ENCODE measurements around the gene CREBBP. TPM values are rescaled to one million over a fixed set of nuclear protein-coding genes. Genes with fewer than 3 reads are reported as not detected.

Gene CREBBP
- total RNA-seq, 2 donors from 2014 or later: 35.3 to 57.7 TPM

DNA sequence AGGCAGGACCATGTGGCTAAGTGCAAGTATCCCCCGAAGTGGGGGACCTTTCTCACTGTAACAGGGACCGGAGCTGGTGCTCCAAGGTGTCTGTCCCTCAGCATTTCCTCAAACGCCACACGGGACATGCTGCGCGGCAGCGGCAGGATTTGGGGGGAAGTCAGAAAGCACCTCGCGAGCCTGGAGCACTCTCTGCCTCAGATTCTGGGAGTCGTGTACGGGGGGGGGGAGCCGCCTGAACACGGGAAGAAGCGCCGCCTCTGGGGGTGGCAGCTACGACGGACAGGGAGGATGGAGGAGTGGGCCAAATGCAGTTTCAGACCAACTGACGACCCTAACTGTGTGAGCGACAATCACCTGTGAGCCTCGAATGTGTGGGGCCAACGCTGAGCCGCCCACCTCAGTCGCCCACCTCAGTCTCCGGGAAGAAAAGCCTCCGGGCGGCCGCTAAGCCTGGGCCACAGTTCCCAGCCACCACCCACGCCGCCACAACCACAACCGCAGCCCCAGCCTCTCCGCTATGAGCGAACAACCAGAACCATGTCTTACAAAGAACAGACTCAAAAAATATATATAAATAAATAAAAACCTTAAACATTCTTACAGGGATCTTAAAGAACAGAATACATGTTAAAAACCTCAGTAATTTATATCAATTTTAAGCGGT lies 154.4 kb downstream of the CREBBP start:
- Histone ChIP-seq H3K4me3 (no peak overlapping the region), H3K36me3 (replicated peaks in 1 of 2; ENCODE audit: insufficient read depth in 1 of 2, low read depth in 2 of 2) (peaks cover 13 to 32% of the 10 kb centered on the region in 2 donors), H3K27ac (no peak overlapping the region), H3K4me1 (no peaks in the 10 kb centered on the region), H3K9me3 (no peaks in the 10 kb centered on the region), H3K27me3 (no peaks in the 10 kb centered on the region)
- ATAC-seq: no peak
- TF ChIP-seq, protein P1, sequence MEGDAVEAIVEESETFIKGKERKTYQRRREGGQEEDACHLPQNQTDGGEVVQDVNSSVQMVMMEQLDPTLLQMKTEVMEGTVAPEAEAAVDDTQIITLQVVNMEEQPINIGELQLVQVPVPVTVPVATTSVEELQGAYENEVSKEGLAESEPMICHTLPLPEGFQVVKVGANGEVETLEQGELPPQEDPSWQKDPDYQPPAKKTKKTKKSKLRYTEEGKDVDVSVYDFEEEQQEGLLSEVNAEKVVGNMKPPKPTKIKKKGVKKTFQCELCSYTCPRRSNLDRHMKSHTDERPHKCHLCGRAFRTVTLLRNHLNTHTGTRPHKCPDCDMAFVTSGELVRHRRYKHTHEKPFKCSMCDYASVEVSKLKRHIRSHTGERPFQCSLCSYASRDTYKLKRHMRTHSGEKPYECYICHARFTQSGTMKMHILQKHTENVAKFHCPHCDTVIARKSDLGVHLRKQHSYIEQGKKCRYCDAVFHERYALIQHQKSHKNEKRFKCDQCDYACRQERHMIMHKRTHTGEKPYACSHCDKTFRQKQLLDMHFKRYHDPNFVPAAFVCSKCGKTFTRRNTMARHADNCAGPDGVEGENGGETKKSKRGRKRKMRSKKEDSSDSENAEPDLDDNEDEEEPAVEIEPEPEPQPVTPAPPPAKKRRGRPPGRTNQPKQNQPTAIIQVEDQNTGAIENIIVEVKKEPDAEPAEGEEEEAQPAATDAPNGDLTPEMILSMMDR (IDR thresholded peaks at IDR 0.05): no peak
- TF ChIP-seq POLR2A (IDR thresholded peaks at IDR 0.05): no peak
- 92 to 93% methylated on average over 24 to 31 of the region's 33 CpGs for WGBS, 2 donors
- DNase-seq: no peak
- intact Hi-C loops (cut with DNase I): loop anchor here (10.0 kb wide), 1 partner anchor 149 kb away; no protein-coding TSS in a partner anchor

GRCh38 chr16:3725276-3725675 lies 155.2 kb downstream of the CREBBP start:
- no peak for TF ChIP-seq POLR2A (IDR thresholded peaks at IDR 0.05)
- TF ChIP-seq, protein P1 (IDR thresholded peaks at IDR 0.05): no peak
- H3K4me1 ChIP-seq: no peaks in the 10 kb centered on the region
- DNase-seq: no peak
- WGBS, 2 donors: 84 to 85% methylated on average over 8 of the region's 8 CpGs
- no peak for ATAC-seq
- peaks cover 13 to 23% of the 10 kb centered on the region in 2 donors for H3K36me3 ChIP-seq (replicated peaks in 1 of 2; ENCODE audit: insufficient read depth in 1 of 2, low read depth in 2 of 2)
- H3K4me3 ChIP-seq: no peak overlapping the region
- H3K9me3 ChIP-seq: no peaks in the 10 kb centered on the region
- H3K27me3 ChIP-seq: no peaks in the 10 kb centered on the region
- H3K27ac ChIP-seq: no peak overlapping the region
- intact Hi-C loops (cut with DNase I): loop anchor here (10.0 kb wide), 1 partner anchor 150 kb away; no protein-coding TSS in a partner anchor

- intact Hi-C loops (cut with DNase I): loop anchor here (10.0 kb wide), 1 partner anchor 152 kb away; no protein-coding TSS in a partner anchor
- Histone ChIP-seq H3K4me1 (peaks cover 5% of the 10 kb centered on the region), H3K4me3 (no peak overlapping the region), H3K27ac (no peak overlapping the region), H3K9me3 (no peaks in the 10 kb centered on the region), H3K27me3 (no peaks in the 10 kb centered on the region), H3K36me3 (replicated peaks in 1 of 2; ENCODE audit: insufficient read depth in 1 of 2, low read depth in 2 of 2) (peaks cover 0 to under 1% of the 10 kb centered on the region in 2 donors)
- 90 to 93% methylated on average over 10 of the region's 10 CpGs for WGBS, 2 donors
- TF ChIP-seq, protein P1 (IDR thresholded peaks at IDR 0.05): no peak
- no peak for TF ChIP-seq POLR2A (IDR thresholded peaks at IDR 0.05)
- ATAC-seq (no peak), DNase-seq (no peak)
Measured at GRCh38 chr16:3722508-3722907, 158.0 kb downstream of the CREBBP start.

GRCh38 chr16:3720418-3720817 lies 160.1 kb downstream of the CREBBP start:
- no peak for DNase-seq
- TF ChIP-seq POLR2A (IDR thresholded peaks at IDR 0.05): no peak
- TF ChIP-seq, protein P1 (IDR thresholded peaks at IDR 0.05): no peak
- no peak overlapping the region for H3K27ac ChIP-seq
- no peaks in the 10 kb centered on the region for H3K9me3 ChIP-seq
- peaks cover 18% of the 10 kb centered on the region for H3K4me1 ChIP-seq
- no peak for ATAC-seq
- 32 to 52% methylated on average over 7 to 11 of the region's 11 CpGs for WGBS, 2 donors
- no peaks in the 10 kb centered on the region for H3K27me3 ChIP-seq
- intact Hi-C loops (cut with DNase I): loop anchor here (10.0 kb wide), 1 partner anchor 154 kb away; no protein-coding TSS in a partner anchor
- H3K36me3 ChIP-seq (replicated peaks in 1 of 2; ENCODE audit: insufficient read depth in 1 of 2, low read depth in 2 of 2): no peaks in the 10 kb centered on the region
- H3K4me3 ChIP-seq: no peak overlapping the region

DNA sequence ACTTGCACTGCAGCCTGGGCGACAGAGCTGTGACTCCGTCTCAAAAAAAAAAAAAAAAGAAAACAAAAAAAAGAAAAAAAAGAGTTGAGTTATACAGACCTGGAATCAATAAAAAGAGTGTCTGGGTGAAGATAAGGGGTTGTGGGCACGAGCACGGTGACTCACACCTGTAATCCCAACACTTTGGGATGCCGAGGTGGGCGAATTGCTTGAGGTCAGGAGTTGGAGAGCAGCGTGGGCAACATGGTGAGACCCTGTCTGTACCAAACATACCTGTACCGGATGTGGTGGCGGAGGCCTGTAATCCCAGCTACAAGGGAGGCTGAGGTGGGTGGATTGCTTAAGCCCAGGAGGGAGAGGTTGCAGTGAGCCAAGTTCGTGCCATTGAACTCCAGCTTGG lies 161.9 kb downstream of the CREBBP start:
- Histone ChIP-seq H3K9me3 (no peaks in the 10 kb centered on the region), H3K27ac (no peak overlapping the region), H3K36me3 (replicated peaks in 1 of 2; ENCODE audit: insufficient read depth in 1 of 2, low read depth in 2 of 2) (no peaks in the 10 kb centered on the region), H3K4me3 (no peak overlapping the region), H3K27me3 (no peaks in the 10 kb centered on the region), H3K4me1 (peaks cover 29% of the 10 kb centered on the region)
- ATAC-seq: no peak
- TF ChIP-seq, protein P1 (IDR thresholded peaks at IDR 0.05): no peak
- TF ChIP-seq POLR2A (IDR thresholded peaks at IDR 0.05): no peak
- DNase-seq: no peak
- intact Hi-C loops (cut with DNase I): no loop called here
- 86 to 89% methylated on average over 10 of the region's 10 CpGs for WGBS, 2 donors
